OCI-LY7 (cell line): ENCODE measurements around the gene KDM4B. TPM values are rescaled to one million over a fixed set of nuclear protein-coding genes. Genes with fewer than 3 reads are reported as not detected.

ENCODE experiments used
- BruUV-seq: library from RNA; stranded (reverse); fragments of 400-500 nt; replicated peaks from 2 replicates; lab custom pipeline; 2021; lab: Mats Ljungman, UMichigan
- CTCF ChIA-PET: fragments of 300-600 bp; sonication (Branson Sonifier 250); formaldehyde crosslinking; loops from one replicate; lab custom pipeline; 2022; ENCODE audit warnings: antibody characterized with exemption; ENCODE audit not compliant: unreplicated experiment; lab: Charles Lee
- POLR2A ChIA-PET: fragments of 300-600 bp; sonication (Branson Sonifier 250); formaldehyde crosslinking; loops from one replicate; lab custom pipeline; 2022; ENCODE audit warnings: antibody characterized with exemption; lab: Charles Lee
- DNase-seq: peaks from one replicate; pipeline ENCODE4 v3.0.0-alpha.2; 2015; ENCODE audit warnings: low spot score
- H2AFZ ChIP-seq: fragments of 200-600 bp; sonication (generic), shearing (Covaris generic); 2 replicates; pipeline ENCODE4 v1.6.1; 2014; ENCODE audit warnings: mild to moderate bottlenecking, antibody characterized with exemption, low read length, moderate library complexity
- H3K27ac ChIP-seq: fragments of 200-600 bp; sonication (generic); 2 replicates; pipeline ENCODE4 v1.5.1; 2014; ENCODE audit warnings: mixed run types, low read depth, mild to moderate bottlenecking, moderate library complexity, low read length, inconsistent platforms; ENCODE audit not compliant: poor library complexity, severe bottlenecking
- H3K36me3 ChIP-seq: fragments of 200-600 bp; sonication (generic); 2 replicates; pipeline ENCODE4 v1.6.1; 2014; ENCODE audit warnings: mild to moderate bottlenecking, antibody characterized with exemption, low read length, moderate library complexity, mixed read lengths; ENCODE audit not compliant: insufficient read depth
- H3K4me1 ChIP-seq: fragments of 200-600 bp; sonication (generic); 2 replicates; pipeline ENCODE4 v1.5.1; 2014; ENCODE audit warnings: mild to moderate bottlenecking, low read length; ENCODE audit not compliant: insufficient read depth, poor library complexity, severe bottlenecking
- H3K4me2 ChIP-seq: fragments of 200-600 bp; sonication (generic); 2 replicates; pipeline ENCODE4 v1.6.1; 2014; ENCODE audit warnings: mild to moderate bottlenecking, low read length
- H3K4me3 ChIP-seq: fragments of 200-600 bp; sonication (generic); 2 replicates; pipeline ENCODE4 v1.5.1; 2014; ENCODE audit warnings: mild to moderate bottlenecking, low read depth, low read length; ENCODE audit not compliant: poor library complexity, severe bottlenecking
- H3K79me2 ChIP-seq: fragments of 200-600 bp; sonication (generic); 2 replicates; pipeline ENCODE4 v1.6.1; 2016; ENCODE audit warnings: low read depth, mild to moderate bottlenecking, low read length, moderate library complexity, mixed read lengths; ENCODE audit not compliant: insufficient read depth
- H3K9me2 ChIP-seq: fragments of 200-600 bp; sonication (generic); 2 replicates; pipeline ENCODE4 v1.6.1; 2016; ENCODE audit warnings: mild to moderate bottlenecking, low read length, mixed read lengths; ENCODE audit not compliant: insufficient read depth
- H3K9me3 ChIP-seq: fragments of 200-600 bp; sonication (generic); 2 replicates; pipeline ENCODE4 v1.6.1; 2014; ENCODE audit warnings: mild to moderate bottlenecking, mixed run types, low read length, mixed read lengths
- H4K20me1 ChIP-seq: fragments of 200-600 bp; sonication (generic); 2 replicates; pipeline ENCODE4 v1.6.1; 2014; ENCODE audit warnings: mild to moderate bottlenecking, antibody characterized with exemption, low read length, moderate library complexity, mixed read lengths; ENCODE audit not compliant: insufficient read depth
- CTCF ChIP-seq: fragments of 200-600 bp; sonication (generic); conservative IDR thresholded peaks from 2 replicates; pipeline ENCODE4 v1.5.1; 2014; ENCODE audit warnings: mild to moderate bottlenecking, antibody characterized with exemption, low read length, moderate library complexity, mixed read lengths
- EZH2phosphoT487 ChIP-seq: fragments of 200-600 bp; sonication (generic); IDR thresholded peaks from 2 replicates; pipeline ENCODE4 v1.6.1; 2018; ENCODE audit warnings: low read depth, borderline replicate concordance, mild to moderate bottlenecking, mixed run types, antibody characterized with exemption, low read length, moderate library complexity, mixed read lengths
- intact Hi-C: fragments of 100-400 bp; cut with micrococcal nuclease; formaldehyde crosslinking; loops from one replicate; pipeline ENCODE4 v1.10.0; 2022; ENCODE audit not compliant: unreplicated experiment
- total RNA-seq, 2 experiments: library from RNA; depleted of rRNA in 1 of 2; stranded (reverse); fragments of >200 nt in 1 of 2; shearing (Covaris generic) in 1 of 2; gene quantifications; 2 replicates each; pipeline ENCODE4 v1.2.3, GENCODE V29; 2014 to 2022

The KDM4B gene
- total RNA-seq, 2 experiments from 2014 or later = 24.3 to 44.2 TPM

GRCh38 chr19:4983346-4984105, 14.6 kb downstream of the KDM4B start:
- no TSS peak for BruUV-seq
- POLR2A ChIA-PET = no interaction called here

GRCh38 chr19:4984106-4984380, 15.1 kb downstream of the KDM4B start:
- Histone ChIP-seq H3K4me1 (peaks cover 19% of the 10 kb centered on the region), H3K79me2 (no peaks in the 10 kb centered on the region), H3K4me3 (no peak overlapping the region), H3K27ac (no peak overlapping the region), H3K9me3 (no peaks in the 10 kb centered on the region), H2AFZ (no peak overlapping the region), H3K9me2 (no peaks in the 10 kb centered on the region), H4K20me1 (no peaks in the 10 kb centered on the region), H3K4me2 (no peak overlapping the region), H3K36me3 (no peaks in the 10 kb centered on the region)
- no peak for DNase-seq
- no TSS peak for BruUV-seq
- intact Hi-C loops = no loop called here
- CTCF ChIA-PET = no interaction called here
- TF ChIP-seq EZH2phosphoT487 = no peak
- TF ChIP-seq CTCF = no peak
- POLR2A ChIA-PET = no interaction called here

More at GRCh38 chr19:4983346-4984105, 14.6 kb downstream of the KDM4B start:
- DNase-seq = no peak
- Histone ChIP-seq H3K4me3 (no peak overlapping the region), H3K27ac (no peak overlapping the region), H2AFZ (no peak overlapping the region), H4K20me1 (no peaks in the 10 kb centered on the region), H3K9me3 (no peaks in the 10 kb centered on the region), H3K9me2 (no peaks in the 10 kb centered on the region), H3K4me1 (peaks cover 22% of the 10 kb centered on the region), H3K4me2 (no peak overlapping the region), H3K79me2 (no peaks in the 10 kb centered on the region), H3K36me3 (no peaks in the 10 kb centered on the region)
- TF ChIP-seq EZH2phosphoT487 (no peak), CTCF (no peak)
- intact Hi-C loops = no loop called here
- CTCF ChIA-PET = no interaction called here

- CTCF ChIA-PET = no interaction called here
- Histone ChIP-seq H2AFZ (no peak overlapping the region), H3K9me3 (no peaks in the 10 kb centered on the region), H3K4me3 (no peak overlapping the region), H3K9me2 (no peaks in the 10 kb centered on the region), H4K20me1 (no peaks in the 10 kb centered on the region), H3K4me2 (no peak overlapping the region), H3K36me3 (no peaks in the 10 kb centered on the region), H3K4me1 (peaks cover 15% of the 10 kb centered on the region), H3K27ac (no peak overlapping the region), H3K79me2 (no peaks in the 10 kb centered on the region)
- TF ChIP-seq EZH2phosphoT487 = no peak
- no peak for TF ChIP-seq CTCF
- BruUV-seq = no TSS peak
- POLR2A ChIA-PET = no interaction called here
- DNase-seq = no peak
- intact Hi-C loops = no loop called here
Measured at GRCh38 chr19:4984438-4984990, 15.6 kb downstream of the KDM4B start.
